IMR-90 (cell line): ENCODE data around the gene MYL11. TPM values are rescaled to one million over a fixed set of nuclear protein-coding genes. Genes with fewer than 3 reads are reported as not detected.

ENCODE experiments used
- ATAC-seq: fragments of 200-7000 bp; cut with Tn5 transposase; 2 replicates; pipeline ENCODE4 v1.9.1; 2020; ENCODE audit warnings: low read depth, mild to moderate bottlenecking, moderate library complexity
- BruUV-seq: library from RNA; stranded (reverse); fragments of 400-500 nt; replicated peaks from 2 replicates; lab custom pipeline; 2021; lab: Mats Ljungman, UMichigan
- CTCF ChIA-PET: fragments of 300-600 bp; formaldehyde crosslinking; extraction: SDS; loops from one replicate; lab custom pipeline; 2021; ENCODE audit warnings: antibody characterized with exemption; lab: Yijun Ruan, JAX
- POLR2A ChIA-PET: fragments of 300-600 bp; sonication (Branson Sonifier 250); formaldehyde crosslinking; loops from one replicate; lab custom pipeline; 2022; ENCODE audit warnings: antibody characterized with exemption; ENCODE audit not compliant: unreplicated experiment; lab: Charles Lee
- DNase-seq: peaks from one replicate; pipeline ENCODE4 v3.0.0; 2013
- H2AFZ ChIP-seq: replicated peaks from 2 replicates; pipeline ENCODE3; 2013; ENCODE audit warnings: low read length, mild to moderate bottlenecking; ENCODE audit not compliant: poor library complexity
- H2AK5ac ChIP-seq: 2 replicates; pipeline ENCODE4 v1.6.1; 2013; ENCODE audit warnings: low read depth, low read length, inconsistent platforms
- H2AK9ac ChIP-seq: replicated peaks from 2 replicates; pipeline ENCODE3; 2013; ENCODE audit warnings: mild to moderate bottlenecking, low read depth, low read length, moderate library complexity; ENCODE audit not compliant: poor library complexity
- H2BK120ac ChIP-seq: 2 replicates; pipeline ENCODE4 v1.6.1; 2013; ENCODE audit warnings: low read depth, low read length, inconsistent platforms
- H2BK15ac ChIP-seq: 3 replicates; pipeline ENCODE4 v1.6.1; 2013; ENCODE audit warnings: low read depth, low read length, inconsistent platforms
- H2BK20ac ChIP-seq: 2 replicates; pipeline ENCODE4 v1.6.1; 2013; ENCODE audit warnings: low read depth, mild to moderate bottlenecking, inconsistent platforms, low read length, moderate library complexity
- H2BK5ac ChIP-seq: 2 replicates; pipeline ENCODE4 v1.6.1; 2013; ENCODE audit warnings: mild to moderate bottlenecking, low read depth, low read length, inconsistent platforms; ENCODE audit not compliant: poor library complexity, severe bottlenecking
- H3K14ac ChIP-seq: replicated peaks from 2 replicates; pipeline ENCODE4 v1.6.1; 2013; ENCODE audit warnings: low read depth, low read length, inconsistent platforms
- H3K18ac ChIP-seq: 2 replicates; pipeline ENCODE4 v1.6.1; 2013; ENCODE audit warnings: low read depth, low read length, control low read depth
- H3K23ac ChIP-seq: 2 replicates; pipeline ENCODE4 v1.6.1; 2013; ENCODE audit warnings: low read depth, low read length, inconsistent platforms
- H3K27ac ChIP-seq: 2 replicates; pipeline ENCODE4 v1.5.1; 2013; ENCODE audit warnings: mild to moderate bottlenecking, control low read depth, low read length; ENCODE audit not compliant: insufficient read depth
- H3K27me3 ChIP-seq: 2 replicates; pipeline ENCODE4 v1.6.1; 2013; ENCODE audit warnings: low read length; ENCODE audit not compliant: control insufficient read depth, insufficient read depth
- H3K36me3 ChIP-seq: 2 replicates; pipeline ENCODE4 v1.6.1; 2013; ENCODE audit warnings: low read length, mixed read lengths; ENCODE audit not compliant: control insufficient read depth, insufficient read depth
- H3K4ac ChIP-seq: 2 replicates; pipeline ENCODE4 v1.6.1; 2013; ENCODE audit warnings: low read depth, low read length, inconsistent platforms
- H3K4me1 ChIP-seq: 2 replicates; pipeline ENCODE4 v1.6.1; 2013; ENCODE audit warnings: low read length, mixed read lengths; ENCODE audit not compliant: control insufficient read depth, insufficient read depth
- H3K4me2 ChIP-seq: 2 replicates; pipeline ENCODE4 v1.6.1; 2013; ENCODE audit warnings: low read depth, mild to moderate bottlenecking, control low read depth, low read length, moderate library complexity
- H3K4me3 ChIP-seq: 2 replicates; pipeline ENCODE4 v1.5.1; 2013; ENCODE audit warnings: low read depth, mild to moderate bottlenecking, control low read depth, low read length, moderate library complexity; ENCODE audit not compliant: insufficient read depth
- H3K56ac ChIP-seq: 2 replicates; pipeline ENCODE4 v1.6.1; 2013; ENCODE audit warnings: low read length, inconsistent platforms; ENCODE audit not compliant: insufficient read depth; ENCODE audit errors: extremely low read depth
- H3K79me1 ChIP-seq, 2 experiments: 2 replicates each; pipeline ENCODE4 v1.6.1; 2013; ENCODE audit warnings: low read length in 2 of 2, inconsistent platforms in 1 of 2, low read depth in 1 of 2
- H3K9ac ChIP-seq: 2 replicates; pipeline ENCODE4 v1.6.1; 2013; ENCODE audit warnings: low read depth, low read length, control low read depth
- H3K9me1 ChIP-seq: 2 replicates; pipeline ENCODE4 v1.6.1; 2013; ENCODE audit warnings: low read length, inconsistent platforms; ENCODE audit not compliant: insufficient read depth
- H3K9me3 ChIP-seq: 2 replicates; pipeline ENCODE4 v1.6.1; 2013; ENCODE audit warnings: low read length; ENCODE audit not compliant: control insufficient read depth, insufficient read depth
- H4K20me1 ChIP-seq: 2 replicates; pipeline ENCODE4 v1.6.1; 2013; ENCODE audit warnings: low read length, inconsistent platforms; ENCODE audit not compliant: insufficient read depth
- H4K5ac ChIP-seq: 2 replicates; pipeline ENCODE4 v1.6.1; 2013; ENCODE audit warnings: mild to moderate bottlenecking, low read depth, low read length, control low read depth
- H4K8ac ChIP-seq, 2 experiments: 2 replicates each; pipeline ENCODE4 v1.6.1; 2013; ENCODE audit warnings: low read depth in 2 of 2, low read length in 2 of 2, control low read depth in 1 of 2, inconsistent platforms in 1 of 2
- H4K91ac ChIP-seq: 2 replicates; pipeline ENCODE4 v1.6.1; 2013; ENCODE audit warnings: low read depth, low read length, inconsistent platforms; ENCODE audit not compliant: insufficient read depth
- CEBPB ChIP-seq: IDR thresholded peaks from 2 replicates; pipeline ENCODE4 v1.6.1; 2012; ENCODE audit warnings: low read depth, low read length, improper control_type of control experiment
- FOS ChIP-seq: fragments of 150-350 bp; IDR thresholded peaks from 2 replicates; pipeline ENCODE4 v1.6.1; 2016; ENCODE audit warnings: low read depth, low read length
- MAFK ChIP-seq: IDR thresholded peaks from 2 replicates; pipeline ENCODE4 v1.6.1; 2012; ENCODE audit warnings: low read depth, low read length, improper control_type of control experiment
- MAZ ChIP-seq: IDR thresholded peaks from 2 replicates; pipeline ENCODE4 v1.6.1; 2012; ENCODE audit warnings: low read depth, mild to moderate bottlenecking, low read length, improper control_type of control experiment, moderate library complexity, borderline replicate concordance
- NFE2L2 ChIP-seq: fragments of 150-350 bp; IDR thresholded peaks from 2 replicates; pipeline ENCODE4 v1.6.1; 2016; ENCODE audit warnings: low read depth, mild to moderate bottlenecking, low read length
- POLR2A ChIP-seq: IDR thresholded peaks from 2 replicates; pipeline ENCODE4 v1.6.1; 2012; ENCODE audit warnings: mild to moderate bottlenecking, low read depth, low read length
- RAD21 ChIP-seq: IDR thresholded peaks from 2 replicates; pipeline ENCODE4 v1.6.1; 2012; ENCODE audit warnings: low read length, improper control_type of control experiment
- RCOR1 ChIP-seq: IDR thresholded peaks from 2 replicates; pipeline ENCODE4 v1.6.1; 2012; ENCODE audit warnings: mild to moderate bottlenecking, low read length, improper control_type of control experiment; ENCODE audit not compliant: insufficient replicate concordance
- SMC3 ChIP-seq: fragments of 150-350 bp; IDR thresholded peaks from 2 replicates; pipeline ENCODE4 v1.6.1; 2016; ENCODE audit warnings: low read depth, mild to moderate bottlenecking, antibody characterized with exemption, low read length, moderate library complexity
- USF2 ChIP-seq: fragments of 150-350 bp; IDR thresholded peaks from 2 replicates; pipeline ENCODE4 v1.6.1; 2017; ENCODE audit warnings: mild to moderate bottlenecking, antibody characterized with exemption, low read length, low read depth
- WGBS, 2 experiments: methylation state at CpG; one replicate each; pipeline versions ENCODE4 v1.1.5 to v1.1.7; 2013; ENCODE audit warnings: missing lambda C conversion rate in 2 of 2; ENCODE audit not compliant: insufficient read length in 1 of 2; ENCODE audit errors: extremely low coverage in 2 of 2; 5-methylcytosine and 5-hydroxymethylcytosine counted together
- dilution Hi-C: fragments of 300-500 bp; cut with HindIII; formaldehyde crosslinking; loops from one replicate; pipeline ENCODE4 v1.14.3; 2018; ENCODE audit warnings: low sequenced_read_pairs; ENCODE audit not compliant: unreplicated experiment
- in situ Hi-C: fragments of 300-500 bp; cut with MboI; formaldehyde crosslinking; loops from 3 replicates; pipeline ENCODE4 v1.14.3; 2019; ENCODE audit warnings: low sequenced_read_pairs, inconsistent platforms, mixed read lengths
- intact Hi-C: fragments of 100-400 bp; cut with micrococcal nuclease; formaldehyde crosslinking; loops from 2 replicates; pipeline ENCODE4 v1.10.0; 2022
- polyA plus RNA-seq, 3 experiments: library from polyadenylated mRNA; depleted of rRNA; stranded (reverse); fragments of >200 nt; gene quantifications; 2 replicates each; pipeline ENCODE4 v1.2.3, GENCODE V29; 2012; ENCODE audit warnings: low replicate concordance in 1 of 3
- total RNA-seq: library from RNA; depleted of rRNA; stranded (reverse); fragments of >200 nt; gene quantifications from 2 replicates; pipeline ENCODE4 v1.2.3, GENCODE V29; 2012
- TF ChIP-seq, protein P1 (sequence below): conservative IDR thresholded peaks from 2 replicates; pipeline ENCODE4 v1.5.1; 2012; ENCODE audit warnings: mild to moderate bottlenecking, low read depth, low read length, improper control_type of control experiment
- TF ChIP-seq, protein P2 (sequence below): fragments of 150-350 bp; IDR thresholded peaks from 2 replicates; pipeline ENCODE4 v1.6.1; 2016; ENCODE audit warnings: low read depth, mild to moderate bottlenecking, low read length, moderate library complexity, borderline replicate concordance

MYL11 gene
- total and polyA plus RNA-seq, 2 of the 4 experiments (the other 2 are of a cell fraction), result 1.1 TPM; not detected in 1

- 20% methylated on average over 2 of the region's 15 CpGs; no CpG with 5 or more reads in 1 of the 2 experiments for WGBS, 2 experiments
- Histone ChIP-seq H2BK15ac (no peak overlapping the region), H2BK5ac (no peak overlapping the region), H3K18ac (no peak overlapping the region), H3K9me3 (no peaks in the 10 kb centered on the region), H3K56ac (no peak overlapping the region), H3K36me3 (peaks cover 19% of the 10 kb centered on the region), H3K4me3 (no peak overlapping the region), H4K5ac (no peak overlapping the region), H3K9ac (peak overlapping the region; percentile 15; the same call in 1 of the 2 replicates), H3K27me3 (no peaks in the 10 kb centered on the region), H2BK20ac (no peak overlapping the region), H3K4me2 (peak overlapping the region; percentile 51; the same call in 1 of the 2 replicates), H3K23ac (no peak overlapping the region), H2AFZ (peak overlapping the region; percentile 1), H2AK9ac (peak overlapping the region; percentile 47), H2BK120ac (no peak overlapping the region), H3K79me1 (peaks cover 15 to 53% of the 10 kb centered on the region in 2 experiments), H4K20me1 (peaks cover 10% of the 10 kb centered on the region; the same call in 1 of the 2 replicates), H3K4ac (no peak overlapping the region; the same call in 1 of the 2 replicates), H3K9me1 (peaks cover 11% of the 10 kb centered on the region), H3K27ac (0 out of 2 replicates have a peak overlapping the region, but pooled peaks have one; percentile 2), H3K14ac (no peak overlapping the region), H4K91ac (no peak overlapping the region), H3K4me1 (peaks cover 11% of the 10 kb centered on the region), H2AK5ac (peak overlapping the region; percentile 5; the same call in 1 of the 2 replicates), H4K8ac (peak overlapping the region in 1 of 2 experiments; percentile 47; a peak in 1 of 4 replicates)
- no TSS peak for BruUV-seq
- in situ Hi-C loops, result loop anchor here (10.0 to 25.0 kb wide), 2 partner anchors 222 to 335 kb away; partner anchors contain the start of genes BOLA2B, CORO1A, PPP4C and SLX1A
- dilution Hi-C loops, result no loop called here
- DNase-seq (peak; percentile 80), ATAC-seq (peak; percentile 59)
- intact Hi-C loops, result loop anchor here (1.0 to 10.0 kb wide), 4 partner anchors 15 to 315 kb away; partner anchors contain the start of genes GDPD3, TBX6, YPEL3 and ZNF48
- POLR2A ChIA-PET, result no interaction called here
- CTCF ChIA-PET, result interaction anchor here (0.6 to 1.5 kb wide), 11 partner anchors 8 to 317 kb away, joined by 3 to 6 read pairs (median 3); partner anchors contain the start of gene TBX6
- TF ChIP-seq, protein P1, sequence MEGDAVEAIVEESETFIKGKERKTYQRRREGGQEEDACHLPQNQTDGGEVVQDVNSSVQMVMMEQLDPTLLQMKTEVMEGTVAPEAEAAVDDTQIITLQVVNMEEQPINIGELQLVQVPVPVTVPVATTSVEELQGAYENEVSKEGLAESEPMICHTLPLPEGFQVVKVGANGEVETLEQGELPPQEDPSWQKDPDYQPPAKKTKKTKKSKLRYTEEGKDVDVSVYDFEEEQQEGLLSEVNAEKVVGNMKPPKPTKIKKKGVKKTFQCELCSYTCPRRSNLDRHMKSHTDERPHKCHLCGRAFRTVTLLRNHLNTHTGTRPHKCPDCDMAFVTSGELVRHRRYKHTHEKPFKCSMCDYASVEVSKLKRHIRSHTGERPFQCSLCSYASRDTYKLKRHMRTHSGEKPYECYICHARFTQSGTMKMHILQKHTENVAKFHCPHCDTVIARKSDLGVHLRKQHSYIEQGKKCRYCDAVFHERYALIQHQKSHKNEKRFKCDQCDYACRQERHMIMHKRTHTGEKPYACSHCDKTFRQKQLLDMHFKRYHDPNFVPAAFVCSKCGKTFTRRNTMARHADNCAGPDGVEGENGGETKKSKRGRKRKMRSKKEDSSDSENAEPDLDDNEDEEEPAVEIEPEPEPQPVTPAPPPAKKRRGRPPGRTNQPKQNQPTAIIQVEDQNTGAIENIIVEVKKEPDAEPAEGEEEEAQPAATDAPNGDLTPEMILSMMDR, result peak; percentile 96
- TF ChIP-seq CEBPB (no peak), FOS (no peak), MAFK (no peak), RAD21 (peak; percentile 94), MAZ (peak; percentile 74), SMC3 (peak; percentile 90), USF2 (no peak), POLR2A (peak; percentile 60), NFE2L2 (no peak), RCOR1 (no peak)
- TF ChIP-seq, protein P2, sequence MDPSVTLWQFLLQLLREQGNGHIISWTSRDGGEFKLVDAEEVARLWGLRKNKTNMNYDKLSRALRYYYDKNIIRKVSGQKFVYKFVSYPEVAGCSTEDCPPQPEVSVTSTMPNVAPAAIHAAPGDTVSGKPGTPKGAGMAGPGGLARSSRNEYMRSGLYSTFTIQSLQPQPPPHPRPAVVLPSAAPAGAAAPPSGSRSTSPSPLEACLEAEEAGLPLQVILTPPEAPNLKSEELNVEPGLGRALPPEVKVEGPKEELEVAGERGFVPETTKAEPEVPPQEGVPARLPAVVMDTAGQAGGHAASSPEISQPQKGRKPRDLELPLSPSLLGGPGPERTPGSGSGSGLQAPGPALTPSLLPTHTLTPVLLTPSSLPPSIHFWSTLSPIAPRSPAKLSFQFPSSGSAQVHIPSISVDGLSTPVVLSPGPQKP, result no peak
Observed at GRCh38 chr16:30409125-30410060, 34.8 kb downstream of the MYL11 start.
